ENCODE measurements around the gene APCDD1.

The APCDD1 gene

DNA sequence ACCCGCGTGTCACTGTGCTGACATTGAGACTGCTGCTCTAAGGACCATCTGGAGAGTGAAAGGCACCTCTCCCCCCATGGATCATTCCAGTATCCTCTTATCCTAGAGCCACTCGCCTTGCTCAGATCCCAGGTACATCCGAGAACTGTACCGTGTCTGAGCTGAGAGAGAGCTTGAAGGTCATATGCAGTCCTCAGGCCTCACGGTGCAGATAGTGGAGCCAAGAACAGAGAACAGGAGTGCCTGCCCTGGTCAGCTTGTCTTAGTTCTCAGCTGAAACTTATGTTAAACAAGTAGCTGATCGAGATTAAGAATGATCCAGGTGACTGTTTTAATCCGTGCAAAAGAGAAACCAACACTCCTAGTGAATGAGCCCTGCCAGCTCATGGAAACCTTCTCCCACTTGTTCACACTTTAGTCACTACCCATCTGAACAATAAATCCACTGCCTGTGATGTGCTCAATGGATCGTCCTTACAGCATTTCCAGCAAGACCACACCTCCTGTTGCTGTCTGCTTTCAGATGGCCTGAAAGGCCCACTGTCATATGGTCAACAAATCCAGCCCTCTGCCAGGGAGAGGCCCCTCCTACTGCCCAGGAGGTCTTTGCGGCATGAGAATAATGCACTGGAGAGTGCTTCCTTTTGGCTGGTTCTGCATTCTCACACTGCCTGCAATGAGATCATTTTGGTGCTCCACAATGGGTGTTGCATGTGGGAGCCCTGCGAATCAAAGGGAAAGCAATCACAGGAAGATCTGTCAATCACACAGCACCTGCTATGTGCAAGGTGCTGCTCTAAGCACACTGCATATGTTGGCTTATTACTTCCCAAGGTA is 43.7 kb upstream of the APCDD1 start:
- Histone ChIP-seq H3K4me3 (replicated peaks; ENCODE audit: low read depth, low read length) (no peak overlapping the region), H3K27me3 (replicated peaks; ENCODE audit: control insufficient read depth, insufficient read depth, low read length) (peaks cover 2% of the 10 kb centered on the region), H3K36me3 (ENCODE audit: control insufficient read depth, insufficient read depth, low read length) (no peaks in the 10 kb centered on the region)
- no peak for DNase-seq (ENCODE audit: extremely low read depth, insufficient read length)
- TF ChIP-seq, protein P1, sequence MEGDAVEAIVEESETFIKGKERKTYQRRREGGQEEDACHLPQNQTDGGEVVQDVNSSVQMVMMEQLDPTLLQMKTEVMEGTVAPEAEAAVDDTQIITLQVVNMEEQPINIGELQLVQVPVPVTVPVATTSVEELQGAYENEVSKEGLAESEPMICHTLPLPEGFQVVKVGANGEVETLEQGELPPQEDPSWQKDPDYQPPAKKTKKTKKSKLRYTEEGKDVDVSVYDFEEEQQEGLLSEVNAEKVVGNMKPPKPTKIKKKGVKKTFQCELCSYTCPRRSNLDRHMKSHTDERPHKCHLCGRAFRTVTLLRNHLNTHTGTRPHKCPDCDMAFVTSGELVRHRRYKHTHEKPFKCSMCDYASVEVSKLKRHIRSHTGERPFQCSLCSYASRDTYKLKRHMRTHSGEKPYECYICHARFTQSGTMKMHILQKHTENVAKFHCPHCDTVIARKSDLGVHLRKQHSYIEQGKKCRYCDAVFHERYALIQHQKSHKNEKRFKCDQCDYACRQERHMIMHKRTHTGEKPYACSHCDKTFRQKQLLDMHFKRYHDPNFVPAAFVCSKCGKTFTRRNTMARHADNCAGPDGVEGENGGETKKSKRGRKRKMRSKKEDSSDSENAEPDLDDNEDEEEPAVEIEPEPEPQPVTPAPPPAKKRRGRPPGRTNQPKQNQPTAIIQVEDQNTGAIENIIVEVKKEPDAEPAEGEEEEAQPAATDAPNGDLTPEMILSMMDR (IDR thresholded peaks at IDR 0.05; ENCODE audit: insufficient read depth, low read length, poor library complexity, severe bottlenecking), result no peak

DNA sequence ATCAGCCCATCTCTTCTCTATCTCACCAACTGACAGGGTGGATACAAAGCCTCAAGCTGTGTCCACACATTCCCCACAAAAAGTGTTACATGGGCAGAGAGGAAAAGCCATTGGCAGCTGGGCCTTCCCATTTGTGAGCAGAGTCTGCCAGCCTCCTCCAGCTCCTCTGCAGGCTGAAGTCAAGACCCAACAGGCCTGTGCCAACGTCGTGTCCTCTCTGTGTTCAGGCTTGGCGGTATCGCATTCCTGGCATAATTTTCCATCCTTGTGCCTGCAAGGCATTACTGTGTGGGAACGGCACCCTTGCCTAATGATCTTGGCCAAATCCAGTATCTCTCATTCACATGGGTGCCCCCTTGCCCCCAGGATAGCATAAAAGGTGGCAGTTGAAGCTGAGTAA is 41.5 kb upstream of the APCDD1 start:
- Histone ChIP-seq H3K4me3 (replicated peaks; ENCODE audit: low read depth, low read length) (no peak overlapping the region), H3K36me3 (ENCODE audit: control insufficient read depth, insufficient read depth, low read length) (no peaks in the 10 kb centered on the region), H3K27me3 (replicated peaks; ENCODE audit: control insufficient read depth, insufficient read depth, low read length) (no peaks in the 10 kb centered on the region; the same call in none of the 2 replicates)
- no peak for DNase-seq (ENCODE audit: extremely low read depth, insufficient read length)
- TF ChIP-seq, protein P1 (IDR thresholded peaks at IDR 0.05; ENCODE audit: insufficient read depth, low read length, poor library complexity, severe bottlenecking), result no peak

DNA sequence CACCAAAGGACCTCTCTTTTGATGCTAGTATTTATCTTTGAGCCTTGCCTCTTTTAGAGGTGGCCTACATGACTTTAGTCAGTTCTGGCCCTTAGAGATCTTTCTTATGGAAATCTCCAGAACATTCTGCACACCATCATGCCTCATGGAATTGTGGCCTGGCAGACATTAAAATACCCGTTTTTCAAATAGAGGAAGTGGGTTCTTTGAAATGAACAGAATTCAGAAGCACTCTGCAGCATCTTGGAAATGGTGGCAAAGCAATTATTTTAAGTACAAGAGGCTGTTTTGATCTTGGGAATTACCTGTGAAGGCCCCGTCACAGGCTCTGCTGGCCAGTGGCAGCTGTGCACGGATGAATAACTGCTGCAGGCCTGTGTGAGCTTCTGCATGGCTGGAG is 40.7 kb upstream of the APCDD1 start:
- no peak for DNase-seq (ENCODE audit: extremely low read depth, insufficient read length)
- TF ChIP-seq, protein P1 (IDR thresholded peaks at IDR 0.05; ENCODE audit: insufficient read depth, low read length, poor library complexity, severe bottlenecking), result no peak

DNA sequence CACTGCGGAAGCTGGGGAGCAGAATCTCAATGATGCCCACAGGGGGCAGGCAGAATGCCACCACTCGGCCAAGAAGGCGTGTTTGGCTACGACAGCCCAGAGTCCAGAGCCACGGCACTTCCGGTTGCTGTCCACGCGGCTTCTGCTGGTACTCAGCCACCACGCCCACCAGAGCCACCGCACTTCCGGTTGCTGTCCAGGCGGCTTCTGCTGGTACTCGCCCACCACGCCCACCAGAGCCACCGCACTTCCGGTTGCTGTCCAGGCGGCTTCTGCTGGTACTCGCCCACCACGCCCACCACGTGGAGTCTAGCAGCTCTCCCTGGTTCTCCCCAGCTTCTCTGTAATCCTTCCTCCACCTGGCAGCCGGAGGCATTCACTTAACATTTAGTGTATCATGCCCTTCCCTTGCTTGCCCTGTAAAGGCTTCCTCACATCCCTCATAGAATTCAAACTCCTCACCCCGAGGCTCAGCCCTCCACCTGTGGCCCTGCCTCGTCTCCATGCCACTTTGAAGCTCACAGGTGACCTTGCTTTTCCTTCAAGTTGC is 40.1 kb upstream of the APCDD1 start:
- no peaks in the 10 kb centered on the region for H3K36me3 ChIP-seq (ENCODE audit: control insufficient read depth, insufficient read depth, low read length)
- H3K4me3 ChIP-seq (replicated peaks; ENCODE audit: low read depth, low read length), result no peak overlapping the region
- H3K27me3 ChIP-seq (replicated peaks; ENCODE audit: control insufficient read depth, insufficient read depth, low read length), result no peaks in the 10 kb centered on the region; the same call in none of the 2 replicates
- TF ChIP-seq, protein P1 (IDR thresholded peaks at IDR 0.05; ENCODE audit: insufficient read depth, low read length, poor library complexity, severe bottlenecking), result no peak
- DNase-seq (ENCODE audit: extremely low read depth, insufficient read length), result no peak

More for the DNA sequence above, 40.7 kb upstream of the APCDD1 start:
- Histone ChIP-seq H3K4me3 (replicated peaks; ENCODE audit: low read depth, low read length) (no peak overlapping the region), H3K36me3 (ENCODE audit: control insufficient read depth, insufficient read depth, low read length) (no peaks in the 10 kb centered on the region), H3K27me3 (replicated peaks; ENCODE audit: control insufficient read depth, insufficient read depth, low read length) (no peaks in the 10 kb centered on the region; the same call in none of the 2 replicates)

DNA sequence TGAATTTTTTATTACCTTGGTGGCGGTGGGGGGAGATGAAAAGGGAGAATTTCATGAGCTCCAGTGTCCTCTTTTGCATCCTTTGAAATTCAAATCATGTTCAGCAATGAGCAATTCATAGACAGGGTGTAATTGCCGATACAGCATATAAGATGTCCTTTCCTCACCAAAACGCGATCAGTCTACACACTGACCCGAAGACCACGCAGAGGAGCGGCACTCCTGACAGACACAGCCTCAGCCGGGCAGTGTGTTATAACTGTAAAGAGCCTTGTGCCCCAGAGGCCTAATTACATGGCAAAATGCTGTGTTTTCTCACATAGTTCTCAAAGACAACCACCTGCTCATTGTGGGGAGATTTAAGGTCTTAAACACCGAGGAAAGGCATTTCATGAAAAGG is 38.4 kb upstream of the APCDD1 start:
- H3K4me3 ChIP-seq (replicated peaks; ENCODE audit: low read depth, low read length), result no peak overlapping the region
- no peaks in the 10 kb centered on the region; the same call in none of the 2 replicates for H3K27me3 ChIP-seq (replicated peaks; ENCODE audit: control insufficient read depth, insufficient read depth, low read length)
- TF ChIP-seq, protein P1 (IDR thresholded peaks at IDR 0.05; ENCODE audit: insufficient read depth, low read length, poor library complexity, severe bottlenecking), result no peak
- DNase-seq (ENCODE audit: extremely low read depth, insufficient read length), result no peak
- no peaks in the 10 kb centered on the region for H3K36me3 ChIP-seq (ENCODE audit: control insufficient read depth, insufficient read depth, low read length)

Data from GM06990 (cell line).